Measurements from ENCODE around the gene MRPS30. TPM values are rescaled to one million over a fixed set of nuclear protein-coding genes. Genes with fewer than 3 reads are reported as not detected.
"Not testable (repeated sequence)": the region's sequence is repeated elsewhere in the genome, so short reads cannot be mapped to it uniquely, and the experiment has no call there.

MRPS30 gene
- total RNA-seq, 1 donor from 2014 or later, result 177 TPM

DNA sequence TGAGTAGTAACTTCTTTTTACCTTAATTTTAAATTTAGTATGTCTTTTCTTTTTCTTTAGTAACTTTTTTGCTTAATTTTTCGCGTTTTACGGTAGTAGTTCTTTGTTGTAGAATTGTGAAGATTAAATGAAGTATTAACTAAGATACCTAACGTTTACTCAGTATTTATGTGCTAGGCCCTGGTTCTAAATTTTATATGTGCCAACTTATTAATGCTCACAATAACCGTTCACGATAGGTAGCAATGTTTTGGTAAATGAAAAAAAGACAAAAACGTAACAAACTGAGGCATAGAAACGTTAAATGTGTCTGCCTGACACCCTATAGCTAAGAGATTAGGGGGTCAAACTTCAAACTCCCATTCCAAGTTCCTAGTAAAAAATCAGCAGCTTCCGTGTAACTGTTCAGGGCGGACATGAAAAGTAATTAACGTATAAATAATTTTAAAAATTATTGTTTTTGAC, 1.2 kb downstream of the MRPS30 start:
- DNase-seq (ENCODE audit: low spot score in 2 of 2) (no peak), FAIRE-seq (no peak)

DNA sequence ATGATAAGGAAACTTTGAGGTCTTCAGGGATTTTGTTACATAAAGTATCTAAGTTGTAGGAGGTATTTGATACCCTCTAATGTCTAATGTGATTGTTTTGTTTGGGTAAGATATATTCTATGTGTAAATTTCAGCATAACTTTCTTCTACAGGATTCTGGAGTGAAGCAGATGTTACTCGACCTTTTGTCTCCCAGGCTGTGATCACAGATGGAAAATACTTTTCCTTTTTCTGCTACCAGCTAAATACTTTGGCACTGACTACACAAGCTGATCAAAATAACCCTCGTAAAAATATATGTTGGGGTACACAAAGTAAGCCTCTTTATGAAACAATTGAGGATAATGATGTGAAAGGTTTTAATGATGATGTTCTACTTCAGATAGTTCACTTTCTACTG, 6.0 kb downstream of the MRPS30 start:
- FAIRE-seq, result no peak
- DNase-seq (ENCODE audit: low spot score in 2 of 2), result no peak

DNA sequence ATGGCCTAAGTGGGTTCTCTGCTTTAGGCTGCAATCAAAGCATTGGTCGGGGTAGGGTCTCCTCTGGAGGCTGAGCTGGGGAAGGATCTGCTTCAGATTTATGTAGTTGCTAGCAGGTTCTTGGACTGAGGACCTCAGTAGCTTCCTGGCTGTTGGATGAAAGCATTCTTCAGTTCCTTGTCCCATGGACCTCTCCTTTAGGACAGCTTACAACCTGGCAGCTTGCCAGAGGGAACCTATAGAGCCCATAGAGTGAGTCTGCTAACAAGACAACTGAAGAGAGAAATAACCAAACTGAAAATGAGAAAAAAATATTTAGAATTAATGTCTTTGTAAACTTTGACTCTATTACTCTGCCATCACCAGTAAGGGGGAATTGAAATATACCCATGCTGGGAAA, 12.4 kb downstream of the MRPS30 start:
- DNase-seq (ENCODE audit: low spot score in 2 of 2) (no peak), FAIRE-seq (no peak)

DNA sequence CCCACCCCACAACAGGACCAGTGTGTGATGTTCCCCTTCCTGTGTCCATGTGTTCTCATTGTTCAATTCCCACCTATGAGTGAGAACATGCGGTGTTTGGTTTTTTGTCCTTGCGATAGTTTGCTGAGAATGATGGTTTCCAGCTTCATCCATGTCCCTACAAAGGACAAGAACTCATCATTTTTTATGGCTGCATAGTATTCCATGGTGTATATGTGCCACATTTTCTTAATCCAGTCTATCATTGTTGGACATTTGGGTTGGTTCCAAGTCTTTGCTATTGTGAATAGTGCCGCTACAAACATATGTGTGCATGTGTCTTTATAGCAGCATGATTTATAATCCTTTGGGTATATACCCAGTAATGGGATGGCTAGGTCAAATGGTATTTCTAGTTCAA, 15.9 kb downstream of the MRPS30 start:
- not testable (repeated sequence) for DNase-seq (ENCODE audit: low spot score in 2 of 2); FAIRE-seq

DNA sequence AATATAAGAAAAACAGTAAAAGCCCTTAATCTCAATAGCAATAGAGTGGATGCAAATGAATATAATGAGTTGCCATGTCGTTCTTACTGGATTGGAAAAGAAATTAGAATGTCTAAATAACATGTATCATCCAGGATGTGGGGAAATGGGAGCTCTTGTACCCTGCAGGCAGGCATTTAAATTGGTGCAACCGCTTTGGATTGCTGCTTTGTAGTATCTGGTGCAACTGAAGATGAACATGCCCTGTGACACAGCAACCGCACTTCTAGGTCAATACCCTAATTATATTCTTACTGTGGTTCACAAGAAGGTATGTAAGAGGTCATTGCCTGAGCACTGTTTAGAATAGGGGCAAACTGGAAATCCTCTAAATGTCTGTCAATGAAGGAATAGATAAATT, 18.9 kb downstream of the MRPS30 start:
- DNase-seq (ENCODE audit: low spot score in 2 of 2), result no peak
- FAIRE-seq, result no peak

DNA sequence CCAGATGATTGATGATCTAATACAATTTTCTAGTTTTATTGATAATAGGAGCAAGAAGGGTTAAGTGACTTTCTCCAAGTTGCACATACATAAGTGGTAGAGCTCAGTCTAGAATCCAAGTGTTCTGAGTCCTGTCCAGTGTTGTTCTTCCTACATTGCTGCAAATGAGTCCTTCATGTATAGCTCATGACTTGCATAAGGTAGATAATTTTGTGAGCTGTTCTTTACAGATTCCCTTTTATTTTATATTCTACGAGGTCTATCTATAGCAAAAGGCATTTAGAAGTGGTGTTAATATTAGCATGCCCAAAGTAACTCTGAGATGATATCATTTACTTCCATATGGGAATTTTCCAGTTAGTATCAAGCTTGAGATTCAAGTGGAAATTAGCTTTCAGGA, 20.0 kb downstream of the MRPS30 start:
- FAIRE-seq, result no peak

DNA sequence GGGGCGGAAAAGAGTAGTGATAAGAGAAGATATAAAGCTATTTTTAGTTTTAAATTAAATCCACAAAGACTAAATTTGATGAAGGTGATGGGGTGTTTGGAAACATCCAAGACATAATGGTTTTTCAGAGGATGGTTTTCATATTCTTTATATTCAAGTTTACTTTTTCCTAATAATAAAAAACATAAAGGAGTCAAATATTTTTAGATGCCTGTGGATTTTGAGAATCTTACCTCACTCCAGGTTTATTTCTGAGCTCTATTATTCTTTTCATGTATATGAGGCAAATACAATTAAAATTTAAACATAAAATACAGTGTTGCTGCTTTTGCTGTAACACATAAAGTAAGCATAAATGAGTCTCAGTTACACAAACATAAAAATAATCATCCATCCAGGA, 22.2 kb downstream of the MRPS30 start:
- DNase-seq (ENCODE audit: low spot score in 2 of 2), result no peak

More for the DNA sequence above, 20.0 kb downstream of the MRPS30 start:
- no peak for DNase-seq (ENCODE audit: low spot score in 2 of 2)

DNA sequence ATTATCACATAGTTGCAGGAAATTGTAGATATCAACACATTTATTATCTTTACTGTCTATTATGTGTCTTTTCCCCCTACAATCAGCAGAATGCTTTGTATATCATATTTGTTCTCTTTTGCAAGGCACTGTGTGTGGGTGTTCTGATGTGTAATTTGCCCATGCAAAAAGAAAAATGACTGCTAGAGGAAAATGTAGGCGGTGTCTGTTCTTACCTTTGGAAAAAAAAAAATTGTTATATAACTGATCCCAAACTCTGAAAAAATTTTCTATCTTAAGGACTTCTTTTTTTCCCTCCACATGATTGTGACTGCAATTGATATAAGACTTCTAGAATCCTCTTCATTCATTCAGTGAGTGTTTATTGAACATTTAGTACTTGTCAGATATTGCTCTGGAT, 24.5 kb downstream of the MRPS30 start:
- no peak for FAIRE-seq
- DNase-seq (ENCODE audit: low spot score in 2 of 2), result no peak

More for the DNA sequence above, 22.2 kb downstream of the MRPS30 start:
- FAIRE-seq, result no peak

DNA sequence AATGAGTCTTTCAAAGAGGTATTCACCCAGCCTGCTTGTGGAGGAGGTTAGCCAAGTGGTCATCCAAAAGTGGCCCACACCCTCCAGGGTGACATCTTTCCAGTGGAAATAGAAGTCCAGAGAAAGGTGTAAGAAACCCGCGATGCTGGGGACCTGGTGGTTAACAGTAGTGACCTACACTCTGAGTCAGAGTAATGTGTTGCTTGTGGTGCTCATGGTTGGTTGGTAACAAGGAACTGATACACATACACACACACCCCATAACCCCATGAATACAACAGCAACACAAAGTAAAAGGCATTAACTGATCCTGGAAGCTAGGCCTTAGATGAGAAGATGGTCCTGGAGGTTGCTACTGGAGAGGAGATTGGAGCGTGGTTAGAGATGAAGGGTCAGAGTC, 26.9 kb downstream of the MRPS30 start:
- FAIRE-seq, result no peak

DNA sequence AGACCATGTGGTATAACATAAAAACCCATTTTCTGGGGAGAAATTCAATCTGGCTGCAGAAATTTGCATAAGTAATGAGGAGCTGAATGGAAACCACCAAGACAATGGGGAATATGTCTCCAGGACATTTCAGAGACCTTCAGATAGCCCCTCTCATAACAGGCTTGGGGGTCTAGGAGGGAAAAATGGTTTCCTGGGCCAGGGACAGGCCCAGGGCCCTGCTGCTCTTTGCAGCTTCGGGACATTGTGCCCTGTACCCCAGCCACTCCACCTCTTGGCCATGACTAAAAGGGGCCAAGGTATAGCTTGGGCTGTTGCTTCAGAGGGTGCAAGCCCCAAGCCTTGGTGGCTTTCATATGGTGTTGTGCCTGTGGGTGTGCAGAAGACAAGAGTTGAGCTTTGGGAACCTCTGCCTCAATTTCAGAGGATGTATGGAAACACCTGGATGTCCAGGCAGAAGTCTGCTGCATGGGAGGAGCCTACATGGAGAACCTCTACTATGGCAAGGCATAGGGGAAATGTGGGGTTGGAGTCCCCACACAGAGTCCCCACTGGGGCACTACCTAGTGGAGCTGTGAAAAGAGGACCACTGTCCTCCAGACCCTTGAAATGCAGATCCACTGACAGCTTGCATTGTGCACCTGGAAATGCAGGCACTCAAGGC, 30.4 kb downstream of the MRPS30 start:
- DNase-seq (ENCODE audit: low spot score in 2 of 2), result no peak
- FAIRE-seq, result no peak

More for the DNA sequence above, 26.9 kb downstream of the MRPS30 start:
- DNase-seq (ENCODE audit: low spot score in 2 of 2), result no peak

DNA sequence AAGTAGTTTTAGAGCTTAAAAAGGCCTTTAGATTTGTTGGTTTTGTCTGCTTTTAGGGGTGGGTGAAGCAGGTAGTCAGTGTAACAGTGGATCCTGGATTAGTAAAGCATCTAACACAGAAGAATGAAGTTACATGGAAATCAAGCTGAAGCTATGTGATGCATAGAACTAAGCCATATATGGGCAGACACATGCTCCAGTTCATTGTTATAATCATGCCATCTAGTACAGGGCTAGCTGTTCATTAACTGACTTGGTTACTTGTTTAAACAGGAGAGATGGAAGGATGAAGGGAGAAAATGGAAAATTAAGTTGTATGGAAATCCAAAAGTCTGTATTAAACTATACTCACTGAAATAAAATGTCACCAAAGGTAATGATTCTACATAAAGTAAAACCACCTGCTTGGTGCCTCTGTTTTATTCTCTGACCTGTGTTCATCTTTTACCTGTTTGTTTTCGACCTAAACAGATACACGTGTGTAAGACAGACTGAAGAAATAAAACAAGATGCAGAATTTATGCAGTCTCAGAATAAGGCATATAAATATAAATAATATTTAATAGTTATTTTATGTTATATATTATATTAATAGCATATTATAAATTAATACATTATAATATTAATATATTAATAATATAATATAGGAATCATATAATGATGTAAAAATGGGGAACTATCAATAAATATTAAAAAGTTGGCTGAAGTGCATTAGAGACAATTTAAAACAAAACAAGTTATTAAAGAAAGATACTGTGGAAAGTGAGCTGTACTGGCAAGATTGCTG, 33.9 kb downstream of the MRPS30 start:
- FAIRE-seq (peak; percentile 24), DNase-seq (ENCODE audit: low spot score in 2 of 2) (no peak)

DNA sequence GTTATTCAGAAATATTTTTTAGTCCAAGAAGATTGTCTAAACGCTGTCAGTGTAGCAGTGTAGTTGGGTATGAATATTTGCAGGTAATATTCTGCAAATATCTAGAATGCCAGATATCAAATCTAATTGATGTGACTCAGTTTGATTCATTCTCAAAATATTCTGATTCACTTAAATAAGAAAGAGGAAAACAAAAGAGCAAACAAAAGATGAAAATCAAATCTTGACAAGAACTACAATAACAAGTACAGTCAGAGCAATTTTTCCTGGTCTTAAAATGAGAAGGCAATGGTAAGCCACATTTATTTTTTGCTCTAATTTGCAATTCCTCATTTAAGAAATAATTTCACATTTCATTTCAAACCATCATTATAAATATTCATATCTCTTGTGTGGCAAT, 36.0 kb downstream of the MRPS30 start:
- DNase-seq (ENCODE audit: low spot score in 2 of 2) (no peak), FAIRE-seq (no peak)

DNA sequence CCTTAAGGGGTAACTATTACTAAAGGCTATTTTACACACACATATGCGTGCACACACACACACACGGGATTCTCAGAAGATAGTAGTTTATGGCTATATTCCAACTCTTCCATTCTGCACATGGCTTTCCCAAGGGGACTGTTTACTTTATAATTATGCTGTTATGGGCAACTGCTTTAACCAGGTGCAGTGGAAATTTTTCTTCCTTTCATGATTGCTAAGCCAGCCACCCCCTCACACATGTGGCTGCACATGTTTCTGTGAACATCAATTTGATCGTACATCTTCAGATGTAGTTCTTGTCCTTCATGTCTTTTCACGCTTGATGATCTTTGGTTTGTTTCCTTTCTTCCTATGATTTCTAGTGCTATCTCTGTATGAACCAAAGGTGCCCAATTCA, 37.0 kb downstream of the MRPS30 start:
- no peak for FAIRE-seq

DNA sequence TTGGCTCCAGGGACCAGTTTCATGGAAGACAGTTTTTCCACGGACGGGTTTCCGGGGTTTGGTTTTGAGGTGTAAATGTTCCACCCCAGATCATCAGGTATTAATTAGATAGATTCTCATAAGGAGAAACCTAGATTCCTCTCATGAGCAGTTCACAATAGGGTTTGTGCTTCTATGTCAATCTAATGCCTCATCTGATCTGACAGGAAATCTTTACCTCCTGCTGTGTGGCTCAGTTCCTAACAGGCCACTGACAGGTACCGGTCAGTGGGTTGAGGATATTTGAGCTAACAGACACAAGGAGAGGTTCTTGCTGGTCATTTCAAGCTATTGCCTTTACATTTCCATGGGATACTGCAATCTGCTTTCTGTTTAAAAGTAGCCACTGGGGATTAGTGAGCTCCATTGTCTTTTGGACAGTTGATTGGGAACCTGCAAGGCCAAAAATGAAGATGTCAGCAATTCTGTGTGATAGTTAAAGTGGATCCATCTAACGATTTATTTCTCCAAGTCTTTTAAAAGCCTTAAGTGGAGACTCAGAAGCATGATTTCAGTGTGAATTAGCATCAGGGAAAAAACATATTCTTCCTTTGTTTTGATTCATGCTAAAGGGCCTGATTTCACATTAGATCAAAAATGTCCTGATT, 38.6 kb downstream of the MRPS30 start:
- FAIRE-seq (no peak), DNase-seq (ENCODE audit: low spot score in 2 of 2) (no peak)

More for the DNA sequence above, 37.0 kb downstream of the MRPS30 start:
- no peak for DNase-seq (ENCODE audit: low spot score in 2 of 2)

DNA sequence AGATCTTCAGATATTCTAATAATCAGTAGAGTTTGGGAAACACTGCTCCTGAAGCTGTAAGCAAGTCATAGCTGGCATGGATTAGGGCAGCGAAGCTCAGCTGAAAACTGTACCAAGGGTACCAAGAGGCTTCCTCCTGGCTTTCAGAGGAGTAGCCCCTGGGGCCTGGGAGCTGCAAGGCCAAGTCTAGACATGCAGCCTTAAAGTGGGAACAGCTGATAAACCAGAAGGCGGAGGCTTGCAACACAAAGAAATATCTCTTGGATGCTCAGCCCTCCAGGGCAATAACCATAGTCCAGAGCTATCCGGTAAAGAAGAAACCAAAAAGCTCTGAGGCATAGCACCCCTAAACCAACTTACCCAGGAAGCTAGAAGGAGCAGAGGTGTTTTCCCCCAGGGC, 51.5 kb downstream of the MRPS30 start:
- DNase-seq (ENCODE audit: low spot score in 2 of 2) (no peak), FAIRE-seq (no peak)

DNA sequence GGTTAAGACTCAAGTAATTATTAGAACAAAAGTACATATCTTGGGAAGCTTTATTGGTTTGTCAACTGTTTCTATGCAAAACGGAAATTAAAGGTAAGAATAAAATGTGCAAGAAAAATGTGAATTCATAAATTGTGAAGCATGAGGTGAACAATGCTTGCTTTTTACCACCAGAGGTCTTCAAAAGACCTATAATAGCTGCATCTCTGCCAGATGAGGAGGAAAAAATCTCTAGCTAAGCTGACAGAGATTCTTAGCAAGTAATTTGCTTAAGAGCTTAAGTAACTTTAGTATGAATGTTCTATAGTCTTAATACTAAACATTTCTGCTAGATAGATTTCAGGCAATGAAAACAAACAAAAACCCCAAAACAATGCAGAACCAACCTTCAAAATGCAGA, 54.1 kb downstream of the MRPS30 start:
- no peak for DNase-seq (ENCODE audit: low spot score in 2 of 2)
- no peak for FAIRE-seq

Data from frontal cortex (tissue), 4 donors.